ENCODE measurements around the gene STK11.
A peak's percentile ranks its signal among the peaks of the same experiment; 100 is the strongest.

The STK11 gene

GRCh38 chr19:1226522-1227303 is 21.1 kb downstream of the STK11 start:
- no peaks in the 10 kb centered on the region for H3K4me1 ChIP-seq (ENCODE audit: control insufficient read depth, low read depth, low read length)
- no peak overlapping the region for H3K23ac ChIP-seq (ENCODE audit: low read length)
- no peaks in the 10 kb centered on the region for H3K79me1 ChIP-seq (ENCODE audit: low read length)
- H3K4ac ChIP-seq (ENCODE audit: low read depth, low read length) = no peak overlapping the region
- H4K8ac ChIP-seq (ENCODE audit: low read depth, low read length) = no peak overlapping the region
- no peak overlapping the region for H3K4me2 ChIP-seq (ENCODE audit: low read length)
- H2BK120ac ChIP-seq (ENCODE audit: low read depth, low read length) = no peak overlapping the region
- no peaks in the 10 kb centered on the region for H3K27me3 ChIP-seq (ENCODE audit: insufficient read depth, low read length, poor library complexity)
- no peak overlapping the region for H2BK5ac ChIP-seq (ENCODE audit: low read length)
- no peak overlapping the region for H3K9ac ChIP-seq (ENCODE audit: low read length)
- DNase-seq = no peak
- H2BK15ac ChIP-seq (replicated peaks; ENCODE audit: low read depth) = no peak overlapping the region
- no peak overlapping the region for H4K5ac ChIP-seq (ENCODE audit: low read length)
- no peak overlapping the region for H3K18ac ChIP-seq (ENCODE audit: low read length)
- H2AK5ac ChIP-seq (ENCODE audit: low read length) = no peak overlapping the region
- no peaks in the 10 kb centered on the region for H3K79me2 ChIP-seq (ENCODE audit: control insufficient read depth, insufficient read depth, low read length)
- H3K56ac ChIP-seq (ENCODE audit: low read length) = no peak overlapping the region
- no CpG with 5 or more reads among the region's 50 CpGs for WGBS (ENCODE audit: extremely low coverage, insufficient coverage, low lambda C conversion rate)
- H3K27ac ChIP-seq (ENCODE audit: low read depth, low read length) = no peak overlapping the region
- H3K4me3 ChIP-seq (ENCODE audit: low read length) = no peak overlapping the region
- no peaks in the 10 kb centered on the region for H3K36me3 ChIP-seq (ENCODE audit: control insufficient read depth, insufficient read depth, low read length)

- no peak overlapping the region for H3K4me3 ChIP-seq (ENCODE audit: low read length)
- H3K4ac ChIP-seq (ENCODE audit: low read depth, low read length) = no peak overlapping the region
- no peak overlapping the region for H2BK5ac ChIP-seq (ENCODE audit: low read length)
- DNase-seq = no peak
- no peak overlapping the region for H3K56ac ChIP-seq (ENCODE audit: low read length)
- no peak overlapping the region for H4K8ac ChIP-seq (ENCODE audit: low read depth, low read length)
- H3K4me2 ChIP-seq (ENCODE audit: low read length) = no peak overlapping the region
- H4K5ac ChIP-seq (ENCODE audit: low read length) = no peak overlapping the region
- no peak overlapping the region for H3K27ac ChIP-seq (ENCODE audit: low read depth, low read length)
- no peak overlapping the region for H3K18ac ChIP-seq (ENCODE audit: low read length)
- no peaks in the 10 kb centered on the region for H3K79me2 ChIP-seq (ENCODE audit: control insufficient read depth, insufficient read depth, low read length)
- H3K36me3 ChIP-seq (ENCODE audit: control insufficient read depth, insufficient read depth, low read length) = no peaks in the 10 kb centered on the region
- no peaks in the 10 kb centered on the region for H3K4me1 ChIP-seq (ENCODE audit: control insufficient read depth, low read depth, low read length)
- no CpG with 5 or more reads among the region's 56 CpGs for WGBS (ENCODE audit: extremely low coverage, insufficient coverage, low lambda C conversion rate)
- no peak overlapping the region for H3K9ac ChIP-seq (ENCODE audit: low read length)
- no peak overlapping the region for H2BK120ac ChIP-seq (ENCODE audit: low read depth, low read length)
- H3K27me3 ChIP-seq (ENCODE audit: insufficient read depth, low read length, poor library complexity) = no peaks in the 10 kb centered on the region
- H2AK5ac ChIP-seq (ENCODE audit: low read length) = no peak overlapping the region
- H2BK15ac ChIP-seq (replicated peaks; ENCODE audit: low read depth) = no peak overlapping the region
- no peaks in the 10 kb centered on the region for H3K79me1 ChIP-seq (ENCODE audit: low read length)
- H3K23ac ChIP-seq (ENCODE audit: low read length) = no peak overlapping the region
Measured at GRCh38 chr19:1227304-1228054, 21.9 kb downstream of the STK11 start.

DNA sequence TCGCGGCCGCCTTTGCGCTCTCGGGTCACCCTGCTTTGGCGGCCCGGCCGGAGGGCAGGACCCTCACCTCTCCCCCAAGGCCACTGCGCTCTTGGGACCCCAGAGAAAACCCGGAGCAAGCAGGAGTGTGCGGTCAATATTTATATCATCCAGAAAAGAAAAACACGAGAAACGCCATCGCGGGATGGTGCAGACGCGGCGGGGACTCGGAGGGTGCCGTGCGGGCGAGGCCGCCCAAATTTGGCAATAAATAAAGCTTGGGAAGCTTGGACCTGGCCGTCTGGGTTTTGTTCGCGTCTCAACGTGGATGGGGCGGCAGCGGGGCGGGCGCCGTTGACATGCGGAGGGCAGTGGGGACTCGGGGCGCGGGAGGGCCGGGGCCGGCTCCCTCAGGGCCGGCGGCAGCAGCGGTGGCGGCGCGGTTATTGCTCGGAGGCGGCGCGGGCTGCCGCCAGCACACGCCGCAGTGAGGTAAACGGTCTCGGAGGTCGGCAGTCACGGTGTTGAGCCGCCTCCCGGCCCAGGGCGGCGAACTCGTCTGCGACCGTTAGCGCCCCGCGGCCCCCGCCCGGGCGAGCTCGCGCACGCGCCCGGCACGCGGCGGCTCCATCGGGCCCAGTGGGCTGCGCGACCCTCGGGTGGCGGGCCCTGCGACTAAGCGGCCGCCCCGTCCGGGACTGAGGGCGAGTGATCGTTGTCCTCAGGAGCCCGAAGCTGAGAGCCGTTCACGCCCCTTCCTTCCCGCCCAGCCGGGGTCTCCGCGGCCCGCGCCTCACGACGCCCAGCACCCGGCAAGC is 22.8 kb downstream of the STK11 start:
- Histone ChIP-seq H2BK120ac (ENCODE audit: low read depth, low read length) (no peak overlapping the region), H2BK5ac (ENCODE audit: low read length) (no peak overlapping the region), H3K4ac (ENCODE audit: low read depth, low read length) (no peak overlapping the region), H3K79me1 (ENCODE audit: low read length) (no peaks in the 10 kb centered on the region), H3K18ac (ENCODE audit: low read length) (no peak overlapping the region), H3K4me1 (ENCODE audit: control insufficient read depth, low read depth, low read length) (no peaks in the 10 kb centered on the region), H4K5ac (ENCODE audit: low read length) (no peak overlapping the region), H2BK15ac (replicated peaks; ENCODE audit: low read depth) (no peak overlapping the region), H2AK5ac (ENCODE audit: low read length) (no peak overlapping the region), H3K27me3 (ENCODE audit: insufficient read depth, low read length, poor library complexity) (no peaks in the 10 kb centered on the region), H3K9ac (ENCODE audit: low read length) (no peak overlapping the region), H4K8ac (ENCODE audit: low read depth, low read length) (no peak overlapping the region), H3K36me3 (ENCODE audit: control insufficient read depth, insufficient read depth, low read length) (no peaks in the 10 kb centered on the region), H3K4me2 (ENCODE audit: low read length) (no peak overlapping the region), H3K56ac (ENCODE audit: low read length) (no peak overlapping the region), H3K79me2 (ENCODE audit: control insufficient read depth, insufficient read depth, low read length) (no peaks in the 10 kb centered on the region), H3K23ac (ENCODE audit: low read length) (no peak overlapping the region), H3K27ac (ENCODE audit: low read depth, low read length) (no peak overlapping the region), H3K4me3 (ENCODE audit: low read length) (no peak overlapping the region)
- no peak for DNase-seq
- WGBS (ENCODE audit: extremely low coverage, insufficient coverage, low lambda C conversion rate) = no CpG with 5 or more reads among the region's 100 CpGs

- H3K9ac ChIP-seq (ENCODE audit: low read length) = no peak overlapping the region
- H3K4me2 ChIP-seq (ENCODE audit: low read length) = no peak overlapping the region
- no peaks in the 10 kb centered on the region for H3K27me3 ChIP-seq (ENCODE audit: insufficient read depth, low read length, poor library complexity)
- H4K5ac ChIP-seq (ENCODE audit: low read length) = no peak overlapping the region
- no peak overlapping the region for H3K18ac ChIP-seq (ENCODE audit: low read length)
- DNase-seq = no peak
- H3K36me3 ChIP-seq (ENCODE audit: control insufficient read depth, insufficient read depth, low read length) = no peaks in the 10 kb centered on the region
- no peak overlapping the region for H3K4me3 ChIP-seq (ENCODE audit: low read length)
- whole genome bisulfite sequencing (ENCODE audit: extremely low coverage, insufficient coverage, low lambda C conversion rate) = no CpG with 5 or more reads among the region's 158 CpGs
- no peaks in the 10 kb centered on the region for H3K79me1 ChIP-seq (ENCODE audit: low read length)
- H2BK120ac ChIP-seq (ENCODE audit: low read depth, low read length) = no peak overlapping the region
- no peaks in the 10 kb centered on the region for H3K4me1 ChIP-seq (ENCODE audit: control insufficient read depth, low read depth, low read length)
- no peak overlapping the region for H2AK5ac ChIP-seq (ENCODE audit: low read length)
- no peak overlapping the region for H3K27ac ChIP-seq (ENCODE audit: low read depth, low read length)
- H2BK15ac ChIP-seq (replicated peaks; ENCODE audit: low read depth) = no peak overlapping the region
- H2BK5ac ChIP-seq (ENCODE audit: low read length) = no peak overlapping the region
- no peak overlapping the region for H4K8ac ChIP-seq (ENCODE audit: low read depth, low read length)
- H3K23ac ChIP-seq (ENCODE audit: low read length) = no peak overlapping the region
- no peak overlapping the region for H3K4ac ChIP-seq (ENCODE audit: low read depth, low read length)
- no peak overlapping the region for H3K56ac ChIP-seq (ENCODE audit: low read length)
- H3K79me2 ChIP-seq (ENCODE audit: control insufficient read depth, insufficient read depth, low read length) = no peaks in the 10 kb centered on the region
Measured at GRCh38 chr19:1229056-1229923, 23.7 kb downstream of the STK11 start.

- no peak overlapping the region for H4K5ac ChIP-seq (ENCODE audit: low read length)
- H3K4me2 ChIP-seq (ENCODE audit: low read length) = no peak overlapping the region
- H3K79me1 ChIP-seq (ENCODE audit: low read length) = no peaks in the 10 kb centered on the region
- no peak overlapping the region for H3K4ac ChIP-seq (ENCODE audit: low read depth, low read length)
- DNase-seq = no peak
- H2BK120ac ChIP-seq (ENCODE audit: low read depth, low read length) = no peak overlapping the region
- no peak overlapping the region for H4K8ac ChIP-seq (ENCODE audit: low read depth, low read length)
- H3K4me3 ChIP-seq (ENCODE audit: low read length) = no peak overlapping the region
- WGBS (ENCODE audit: extremely low coverage, insufficient coverage, low lambda C conversion rate) = no CpG with 5 or more reads among the region's 61 CpGs
- no peak overlapping the region for H3K56ac ChIP-seq (ENCODE audit: low read length)
- peak overlapping the region; percentile 3 for H3K27ac ChIP-seq (ENCODE audit: low read depth, low read length)
- no peak overlapping the region for H3K23ac ChIP-seq (ENCODE audit: low read length)
- no peak overlapping the region for H2AK5ac ChIP-seq (ENCODE audit: low read length)
- no peaks in the 10 kb centered on the region for H3K27me3 ChIP-seq (ENCODE audit: insufficient read depth, low read length, poor library complexity)
- H2BK15ac ChIP-seq (replicated peaks; ENCODE audit: low read depth) = no peak overlapping the region
- H3K36me3 ChIP-seq (ENCODE audit: control insufficient read depth, insufficient read depth, low read length) = no peaks in the 10 kb centered on the region
- no peak overlapping the region for H3K18ac ChIP-seq (ENCODE audit: low read length)
- H3K4me1 ChIP-seq (ENCODE audit: control insufficient read depth, low read depth, low read length) = no peaks in the 10 kb centered on the region
- H2BK5ac ChIP-seq (ENCODE audit: low read length) = no peak overlapping the region
- no peaks in the 10 kb centered on the region for H3K79me2 ChIP-seq (ENCODE audit: control insufficient read depth, insufficient read depth, low read length)
- no peak overlapping the region for H3K9ac ChIP-seq (ENCODE audit: low read length)
Measured at GRCh38 chr19:1229924-1230782, 24.6 kb downstream of the STK11 start.

Measured in mesendoderm (in vitro differentiated cells).